Stimulated activated CD4-positive, alpha-beta T cell treated with anti-CD3 and anti-CD28 coated beads, Interleukin-15, amount 100 ng/mL, for 48 hours (primary cell): ENCODE results near the gene PIK3AP1.
"Not testable (repeated sequence)": the region's sequence is repeated elsewhere in the genome, so short reads cannot be mapped to it uniquely, and the experiment has no call there.

Experiments
- DNase-seq, 2 donors: peaks; one replicate each; pipeline ENCODE4 v3.0.0-alpha.2; 2020; ENCODE audit warnings: low read depth in 2 of 2

PIK3AP1 gene, protein sequence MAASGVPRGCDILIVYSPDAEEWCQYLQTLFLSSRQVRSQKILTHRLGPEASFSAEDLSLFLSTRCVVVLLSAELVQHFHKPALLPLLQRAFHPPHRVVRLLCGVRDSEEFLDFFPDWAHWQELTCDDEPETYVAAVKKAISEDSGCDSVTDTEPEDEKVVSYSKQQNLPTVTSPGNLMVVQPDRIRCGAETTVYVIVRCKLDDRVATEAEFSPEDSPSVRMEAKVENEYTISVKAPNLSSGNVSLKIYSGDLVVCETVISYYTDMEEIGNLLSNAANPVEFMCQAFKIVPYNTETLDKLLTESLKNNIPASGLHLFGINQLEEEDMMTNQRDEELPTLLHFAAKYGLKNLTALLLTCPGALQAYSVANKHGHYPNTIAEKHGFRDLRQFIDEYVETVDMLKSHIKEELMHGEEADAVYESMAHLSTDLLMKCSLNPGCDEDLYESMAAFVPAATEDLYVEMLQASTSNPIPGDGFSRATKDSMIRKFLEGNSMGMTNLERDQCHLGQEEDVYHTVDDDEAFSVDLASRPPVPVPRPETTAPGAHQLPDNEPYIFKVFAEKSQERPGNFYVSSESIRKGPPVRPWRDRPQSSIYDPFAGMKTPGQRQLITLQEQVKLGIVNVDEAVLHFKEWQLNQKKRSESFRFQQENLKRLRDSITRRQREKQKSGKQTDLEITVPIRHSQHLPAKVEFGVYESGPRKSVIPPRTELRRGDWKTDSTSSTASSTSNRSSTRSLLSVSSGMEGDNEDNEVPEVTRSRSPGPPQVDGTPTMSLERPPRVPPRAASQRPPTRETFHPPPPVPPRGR

DNA sequence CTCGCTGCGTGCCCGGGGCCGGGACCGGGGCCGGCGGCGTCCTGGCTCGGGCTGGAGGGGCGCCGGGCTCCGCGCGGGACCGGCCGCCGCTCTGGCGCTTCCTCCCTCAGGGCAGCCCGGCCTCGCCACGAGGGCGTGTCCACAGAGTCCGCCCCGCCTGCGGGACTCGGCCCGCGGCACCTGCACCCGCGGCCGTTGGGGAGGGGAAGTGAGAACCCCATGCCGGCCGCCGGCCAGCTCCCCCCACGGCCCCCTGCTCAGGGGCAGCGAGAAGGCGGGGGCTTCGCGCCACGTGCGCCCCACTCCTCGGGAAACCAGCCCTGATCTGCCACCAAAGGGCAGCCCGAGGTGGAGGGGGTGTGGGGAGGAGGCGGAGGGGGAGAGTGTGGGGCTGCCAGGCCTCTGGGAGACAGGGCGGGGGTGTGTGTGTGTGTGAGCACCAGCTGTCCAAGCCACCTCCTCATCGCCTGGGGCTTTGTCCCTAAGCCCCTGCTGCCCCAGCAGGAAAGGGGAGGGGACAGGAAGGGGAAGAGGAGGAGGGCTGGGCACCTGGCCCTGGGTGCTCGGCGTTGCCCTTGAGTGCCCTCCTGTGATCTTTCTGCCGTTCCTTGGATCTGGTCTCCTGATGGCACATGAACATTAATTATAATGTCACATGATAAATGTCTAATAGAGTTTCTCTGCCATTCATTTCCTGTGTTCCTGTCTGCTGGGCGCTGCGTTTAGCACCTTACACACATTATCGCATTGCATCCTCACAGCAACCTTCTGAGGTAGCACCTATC lies at the start of gene PIK3AP1:
PIK3AP1 (minus strand) TSS at position 93 of the 785 bp plus-strand sequence. CDS start 120 bp downstream, outside the sequence.
- DNase-seq = peak; percentile 1 to 17

DNA sequence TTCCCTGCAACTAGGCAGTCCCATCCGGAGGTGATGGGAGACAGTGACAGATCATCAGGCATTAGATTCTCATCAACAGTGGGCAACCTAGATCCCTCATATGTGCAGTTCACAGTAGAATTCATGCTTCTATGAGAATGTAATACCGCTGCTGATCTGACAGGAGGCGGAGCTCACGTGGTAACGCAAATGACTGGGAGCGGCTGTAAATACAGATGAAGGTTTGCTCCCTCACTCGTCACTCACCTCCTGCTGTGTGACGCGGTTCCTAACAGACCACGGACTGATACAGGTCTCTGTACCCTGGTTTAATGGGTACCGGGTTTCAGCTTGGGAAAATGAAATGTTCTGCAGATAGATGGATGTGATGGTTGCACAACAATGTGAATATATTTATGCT lies 47.8 kb upstream of the PIK3AP1 start:
- no peak for DNase-seq

DNA sequence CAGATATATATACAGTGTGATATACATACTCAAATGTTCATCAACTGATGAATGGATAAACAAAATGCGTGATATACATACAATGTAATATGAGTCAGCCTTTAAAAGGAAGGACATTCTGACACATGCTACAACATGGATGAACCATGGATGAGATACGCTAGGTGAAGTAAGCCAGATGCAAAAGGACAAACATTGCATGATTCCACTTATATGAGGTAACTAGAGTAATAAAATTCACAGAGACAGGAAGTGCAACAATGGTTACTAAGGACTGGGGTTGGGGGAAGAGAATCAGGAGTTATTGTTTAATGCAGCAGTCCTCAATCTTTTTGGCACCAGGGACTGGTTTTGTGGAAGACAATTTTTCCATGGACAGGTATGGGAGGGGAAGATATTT lies 47.3 kb upstream of the PIK3AP1 start:
- DNase-seq = no peak

DNA sequence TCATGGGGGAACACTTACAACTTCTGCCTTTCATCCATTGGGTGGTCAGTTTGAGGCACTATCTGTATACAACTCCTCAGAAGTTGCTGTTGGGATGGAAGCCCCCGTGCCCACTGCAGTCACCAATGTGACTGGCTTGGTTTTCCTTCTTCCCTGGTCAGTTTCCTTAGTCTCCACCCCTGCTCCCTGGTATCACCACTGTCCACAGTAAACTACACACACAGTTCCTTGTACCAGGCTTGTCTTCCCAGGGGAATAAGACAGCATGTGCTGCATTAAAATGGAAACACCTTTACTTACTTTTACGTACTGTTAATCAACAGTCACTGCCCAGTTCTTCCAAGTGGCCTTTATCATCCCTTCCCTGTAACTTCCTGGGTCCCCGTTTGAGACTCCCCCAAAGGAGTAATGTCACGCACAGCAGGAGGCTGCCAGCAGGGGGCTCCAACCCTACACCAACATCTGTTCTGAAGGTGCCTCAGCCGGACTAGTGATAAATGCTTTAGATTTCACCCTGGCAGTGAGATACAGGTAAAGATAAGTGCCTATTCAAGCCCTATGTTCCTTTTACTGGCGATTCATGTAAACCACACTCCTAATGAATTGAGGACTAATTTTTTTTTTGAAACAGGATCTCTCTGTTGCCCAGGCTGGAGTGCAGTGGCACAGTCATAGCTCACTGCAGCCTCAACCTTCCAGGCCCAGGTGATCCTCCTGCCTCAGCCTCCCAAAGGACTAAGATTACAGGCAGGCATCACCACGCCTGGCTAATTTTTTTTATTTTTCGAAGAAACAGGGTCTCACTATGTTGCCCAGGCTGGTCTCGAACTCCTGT lies 45.3 kb upstream of the PIK3AP1 start:
- peak; percentile 49 to 66 for DNase-seq

DNA sequence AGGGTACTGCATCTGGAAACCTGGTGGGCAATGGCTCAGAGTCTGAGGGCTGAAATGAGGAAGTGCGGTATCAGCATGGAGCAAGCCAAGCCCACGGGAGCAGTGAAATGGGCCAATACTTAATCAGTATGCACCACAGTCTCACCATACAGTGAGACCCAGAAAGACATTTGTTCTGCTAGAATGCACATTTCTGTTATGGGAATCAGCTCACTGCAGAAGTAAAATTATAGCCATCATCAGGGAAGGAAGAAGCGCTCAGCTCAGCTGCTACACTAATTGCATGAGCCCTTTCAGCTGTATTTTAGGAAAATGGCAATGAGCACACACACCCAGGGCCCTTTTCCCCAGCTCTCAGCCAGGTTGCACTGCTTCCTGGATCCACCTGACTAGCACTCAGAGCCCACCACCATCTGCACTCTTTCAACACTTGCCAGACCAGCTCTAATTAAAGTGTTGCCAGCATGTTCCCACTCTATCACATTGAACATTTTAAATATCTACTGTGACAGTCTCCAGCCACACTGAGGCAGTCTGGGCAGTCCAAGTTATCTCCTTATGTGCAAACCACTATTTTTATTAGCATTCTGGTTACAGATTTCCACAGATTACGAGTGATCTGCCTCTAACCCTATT lies 44.2 kb upstream of the PIK3AP1 start:
- DNase-seq = no peak

DNA sequence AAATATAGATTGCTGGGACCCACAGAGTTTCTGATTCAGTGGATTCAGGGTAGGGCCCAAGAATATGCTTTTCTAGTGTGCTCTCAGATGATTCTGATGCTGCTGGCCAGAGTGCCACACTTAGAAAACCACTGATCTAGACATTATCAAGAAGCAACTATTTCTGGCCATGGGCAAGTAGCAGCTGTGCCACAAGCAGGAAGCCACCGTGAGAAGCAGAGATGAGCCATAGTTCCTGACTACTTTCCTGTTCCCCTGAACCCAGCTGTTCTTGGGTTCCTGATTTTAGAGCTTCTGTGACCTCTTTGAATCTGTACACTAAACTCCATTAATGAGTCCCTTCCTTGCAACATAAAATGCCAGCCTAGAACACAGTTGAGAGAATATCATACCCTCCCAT lies 38.1 kb upstream of the PIK3AP1 start:
- DNase-seq = no peak

DNA sequence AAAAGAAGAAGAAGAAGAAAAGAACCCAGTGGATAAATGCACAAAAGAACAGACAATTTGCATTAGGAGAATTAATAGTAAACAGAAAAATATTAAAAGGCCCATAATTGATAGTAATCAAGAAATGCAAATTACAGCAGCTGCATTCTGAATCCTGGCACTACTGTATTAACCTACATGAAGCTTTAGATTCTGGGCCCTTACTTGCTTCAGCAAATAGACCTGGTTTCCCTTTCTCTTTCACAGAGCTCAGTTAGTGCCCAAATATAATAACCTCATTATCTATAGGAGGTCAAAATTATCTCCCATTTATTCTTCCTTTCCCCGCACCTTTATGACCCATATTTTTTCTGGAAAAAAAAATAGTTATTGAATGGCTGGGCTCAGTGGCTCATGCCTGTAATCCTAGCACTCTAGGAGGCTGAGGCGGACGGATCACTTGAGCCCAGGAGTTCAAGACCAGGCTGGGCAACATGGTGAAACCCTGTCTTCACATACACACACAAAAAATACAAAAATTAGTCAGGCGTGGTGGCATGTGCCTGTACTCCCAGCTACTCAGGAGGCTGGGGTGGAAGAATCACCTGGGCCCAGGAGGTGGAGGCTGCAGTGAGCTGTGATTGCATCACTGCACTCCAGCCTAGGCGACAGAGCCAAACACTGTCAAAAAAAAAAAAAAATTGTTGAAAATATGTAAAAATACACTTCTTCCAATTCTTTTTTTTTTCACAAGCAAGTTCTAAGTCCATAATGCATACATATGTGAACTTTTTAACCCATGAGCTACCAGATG lies 36.0 kb upstream of the PIK3AP1 start:
- DNase-seq = no peak

DNA sequence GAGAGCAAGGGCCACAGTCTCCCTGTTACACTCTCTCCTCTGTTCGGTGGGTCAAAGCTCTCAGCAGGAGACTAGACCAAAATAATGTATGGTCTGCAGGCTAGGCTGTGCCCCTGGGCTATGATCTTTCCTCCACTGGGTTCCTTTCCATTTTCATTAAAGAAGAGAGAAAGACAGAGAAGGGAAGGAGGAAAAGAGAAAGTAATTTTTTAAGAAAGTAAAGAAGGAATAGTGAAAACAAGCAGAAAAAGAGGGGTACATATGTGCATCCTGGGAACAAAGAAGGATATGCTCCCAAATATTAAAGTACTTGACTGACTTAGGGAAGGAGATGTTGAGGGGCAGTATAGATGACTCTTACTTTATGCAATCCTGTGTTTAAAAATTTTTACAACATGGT lies 33.6 kb upstream of the PIK3AP1 start:
- no peak for DNase-seq

DNA sequence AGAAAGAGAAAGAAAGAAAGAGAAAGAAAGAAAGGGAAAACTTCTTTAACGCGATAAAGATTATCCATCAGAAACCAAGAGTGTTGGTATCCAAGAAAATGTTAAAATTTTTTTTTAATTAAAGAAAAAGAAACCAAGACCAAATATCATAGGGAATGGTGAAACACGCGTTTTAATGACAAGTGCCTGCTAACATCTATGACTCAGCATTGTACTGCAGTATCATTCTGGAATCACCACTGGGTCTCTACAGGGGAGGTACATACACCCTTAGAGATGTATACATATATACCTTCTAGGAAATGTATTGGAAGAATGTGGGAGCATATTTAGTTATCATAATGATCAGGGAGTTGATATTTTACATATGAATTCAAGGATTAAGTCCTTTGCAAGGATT lies 32.1 kb upstream of the PIK3AP1 start:
- no peak for DNase-seq

DNA sequence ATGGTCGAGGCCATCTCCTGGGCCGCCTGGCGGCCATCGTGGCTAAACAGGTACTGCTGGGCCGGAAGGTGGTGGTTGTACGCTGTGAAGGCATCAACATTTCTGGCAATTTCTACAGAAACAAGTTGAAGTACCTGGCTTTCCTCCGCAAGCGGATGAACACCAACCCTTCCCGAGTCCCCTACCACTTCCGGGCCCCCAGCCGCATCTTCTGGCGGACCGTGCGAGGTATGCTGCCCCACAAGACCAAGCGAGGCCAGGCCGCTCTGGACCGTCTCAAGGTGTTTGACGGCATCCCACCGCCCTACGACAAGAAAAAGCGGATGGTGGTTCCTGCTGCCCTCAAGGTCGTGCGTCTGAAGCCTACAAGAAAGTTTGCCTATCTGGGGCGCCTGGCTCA lies 30.0 kb upstream of the PIK3AP1 start:
- DNase-seq = not testable (repeated sequence)

DNA sequence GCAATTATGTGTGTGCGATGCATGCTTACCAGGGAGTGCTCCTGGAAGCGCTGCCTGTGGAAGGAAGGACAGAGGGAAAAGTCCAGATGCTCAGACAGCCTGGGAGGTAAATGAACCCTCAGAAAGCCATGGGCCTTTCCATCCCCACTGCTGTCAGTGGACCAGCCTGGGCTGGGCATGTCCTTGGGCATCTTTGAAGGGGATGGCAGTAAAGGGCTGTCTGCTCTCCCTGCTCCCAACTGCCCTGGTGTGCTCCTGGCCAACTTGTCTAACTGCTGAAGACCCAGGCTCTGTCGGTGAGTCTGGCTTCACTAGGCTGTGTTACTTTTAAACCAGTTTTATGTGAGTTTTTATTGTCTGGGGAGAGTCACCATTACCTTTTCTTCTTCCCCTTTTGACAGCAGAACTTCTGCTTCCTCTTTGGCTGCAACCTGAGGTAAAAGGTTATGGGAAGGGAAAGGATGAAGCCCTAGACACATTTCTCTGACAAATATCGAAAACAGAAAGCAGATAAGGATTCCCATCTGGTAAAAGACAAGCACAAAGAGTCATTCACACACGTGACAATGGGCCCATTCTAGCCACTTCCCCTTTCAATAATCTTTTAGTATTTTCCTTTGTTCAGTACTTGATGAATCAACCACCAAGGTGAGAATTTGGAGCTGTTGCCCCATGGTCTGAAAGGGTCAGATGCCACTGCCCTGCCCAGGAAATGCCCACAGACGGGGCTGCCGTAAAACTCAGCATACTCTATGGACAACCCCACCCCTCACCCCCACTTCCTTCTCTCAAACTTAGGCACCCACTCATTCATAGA lies 27.6 kb upstream of the PIK3AP1 start:
- no peak for DNase-seq

DNA sequence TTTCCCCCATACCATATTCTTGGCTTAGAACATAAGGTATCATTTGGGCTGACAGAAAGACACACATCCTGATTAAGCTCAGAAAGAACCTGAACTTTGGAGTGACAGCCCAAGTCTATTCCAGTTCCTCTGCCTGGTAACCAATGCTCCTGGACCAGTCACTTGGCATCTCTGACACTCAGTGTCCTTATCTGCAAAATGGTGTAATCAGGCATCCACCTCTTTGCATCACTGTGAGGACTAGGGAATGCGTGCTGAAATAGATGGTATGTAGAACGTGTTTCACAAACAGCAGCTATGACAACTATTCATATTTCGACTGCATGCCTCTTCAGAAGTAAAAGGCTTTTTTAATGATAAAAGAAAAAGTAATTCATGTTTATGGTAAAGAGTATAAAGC lies 26.2 kb upstream of the PIK3AP1 start:
- DNase-seq = no peak

DNA sequence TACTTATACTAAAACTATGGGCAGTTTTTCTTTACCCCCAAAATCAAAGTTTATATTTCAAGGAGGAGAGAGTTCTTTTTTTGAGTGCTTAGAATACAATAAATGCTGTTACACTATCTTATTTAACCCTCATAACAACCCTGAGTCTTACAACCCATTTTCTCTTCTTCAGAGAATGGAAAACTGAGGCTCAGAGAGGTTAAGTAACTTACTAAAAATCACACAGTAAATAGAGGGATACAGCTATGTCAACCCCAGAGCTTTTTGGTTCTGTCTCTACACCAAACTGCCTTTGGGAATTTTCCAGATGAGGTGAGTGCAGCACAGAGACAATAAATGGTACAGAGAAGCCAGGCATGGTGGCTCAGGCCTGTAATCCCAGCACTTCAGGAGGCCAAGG lies 25.6 kb upstream of the PIK3AP1 start:
- DNase-seq = no peak

DNA sequence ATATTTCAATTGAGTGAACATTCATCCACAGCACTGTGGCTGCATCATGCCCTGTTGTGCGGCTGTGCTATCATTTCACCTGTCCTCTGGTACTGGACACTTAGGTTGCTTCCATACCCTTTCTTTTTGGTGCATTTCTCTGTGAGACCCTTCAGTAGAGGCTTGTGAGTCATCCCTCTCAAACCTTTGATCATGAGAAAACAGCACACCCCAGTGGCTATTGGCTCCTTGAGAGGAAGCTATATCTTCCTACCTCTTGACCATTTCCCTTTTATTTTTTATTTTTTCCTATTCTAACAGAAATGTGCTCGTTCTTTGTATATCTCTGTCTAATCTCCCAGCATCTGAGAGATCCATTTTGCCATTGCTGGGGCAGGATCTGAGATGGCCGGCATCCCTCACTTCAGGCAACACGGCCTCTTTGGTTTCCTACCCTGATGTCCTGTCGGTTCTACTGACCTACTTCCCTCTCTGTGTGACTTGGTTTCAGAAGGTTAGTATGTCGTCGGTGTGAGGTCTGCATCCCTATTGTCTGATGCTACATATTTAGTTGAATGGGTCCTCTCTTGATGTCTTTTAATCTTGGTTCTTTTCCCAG lies 23.8 kb upstream of the PIK3AP1 start:
- no peak for DNase-seq

DNA sequence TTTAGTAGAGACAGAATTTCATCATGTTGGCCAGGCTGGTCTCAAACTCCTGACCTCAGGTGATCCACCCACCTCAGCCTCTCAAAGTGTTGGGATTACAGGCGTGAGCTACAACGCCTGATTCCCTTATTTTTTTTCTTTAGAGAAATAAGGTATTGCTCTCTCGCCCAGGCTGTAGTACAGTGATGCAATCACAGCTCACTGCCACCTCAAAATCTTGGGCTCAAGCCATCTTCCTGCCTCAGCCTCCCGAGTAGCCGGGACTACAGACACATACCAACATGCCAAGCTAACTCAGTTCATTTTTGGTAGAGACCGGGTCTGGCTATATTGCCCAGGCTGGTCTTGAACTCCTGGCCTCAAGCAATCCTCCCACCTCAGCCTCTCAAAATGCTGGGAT lies 21.2 kb upstream of the PIK3AP1 start:
- DNase-seq = not testable (repeated sequence)

DNA sequence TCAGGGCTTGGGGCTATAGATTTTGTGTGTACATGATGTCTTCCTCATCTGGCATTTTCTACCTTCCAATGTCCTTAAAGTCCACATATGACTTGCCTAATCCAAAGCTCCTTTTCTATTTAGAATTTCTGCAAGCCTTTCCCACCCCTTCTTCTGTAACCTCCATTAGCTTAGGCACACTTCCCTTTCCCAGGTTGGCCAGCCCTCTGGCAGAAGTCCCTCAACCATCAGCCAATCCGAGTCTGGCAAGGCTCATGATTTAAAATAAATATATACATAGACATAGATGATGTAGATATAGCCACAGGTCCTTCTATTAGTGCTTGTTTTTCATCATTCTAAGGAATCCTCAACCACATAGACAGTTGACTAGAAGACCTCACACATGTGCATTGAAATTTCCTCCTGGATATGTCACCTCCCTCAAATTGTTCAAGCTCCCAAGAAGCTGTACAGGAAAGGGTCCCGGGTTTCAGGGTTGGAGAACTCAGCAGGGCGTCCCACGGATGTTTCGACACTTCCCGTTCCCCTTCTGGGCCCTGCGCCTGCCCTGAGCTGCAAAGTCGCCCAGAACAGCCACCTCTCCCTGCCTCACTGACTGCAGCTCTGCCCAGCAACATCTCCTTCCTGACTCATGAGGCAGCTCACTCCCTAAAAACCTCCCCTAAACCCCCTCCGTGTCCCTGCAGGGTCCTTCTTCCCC lies 20.4 kb upstream of the PIK3AP1 start:
- DNase-seq = no peak

DNA sequence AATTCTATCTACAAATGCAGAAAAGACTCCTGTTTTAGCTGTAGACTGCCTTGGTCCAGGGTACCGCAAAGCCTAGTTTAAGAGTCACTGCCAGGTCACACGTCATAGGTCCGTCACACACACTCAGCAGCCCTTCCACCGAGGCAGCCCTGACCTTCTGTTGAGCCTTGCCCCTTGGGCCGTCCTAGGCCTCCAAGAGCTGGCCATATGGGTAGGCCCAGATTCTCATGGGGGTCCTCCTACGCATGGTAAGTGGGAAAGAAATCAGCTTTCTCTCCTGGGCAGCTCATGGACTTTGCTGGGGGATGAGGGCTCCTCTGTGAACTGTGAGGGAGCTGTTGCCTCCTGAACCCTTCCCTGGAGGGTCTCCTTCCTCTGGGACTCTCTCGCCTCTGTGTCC lies 19.8 kb upstream of the PIK3AP1 start:
- DNase-seq = no peak

DNA sequence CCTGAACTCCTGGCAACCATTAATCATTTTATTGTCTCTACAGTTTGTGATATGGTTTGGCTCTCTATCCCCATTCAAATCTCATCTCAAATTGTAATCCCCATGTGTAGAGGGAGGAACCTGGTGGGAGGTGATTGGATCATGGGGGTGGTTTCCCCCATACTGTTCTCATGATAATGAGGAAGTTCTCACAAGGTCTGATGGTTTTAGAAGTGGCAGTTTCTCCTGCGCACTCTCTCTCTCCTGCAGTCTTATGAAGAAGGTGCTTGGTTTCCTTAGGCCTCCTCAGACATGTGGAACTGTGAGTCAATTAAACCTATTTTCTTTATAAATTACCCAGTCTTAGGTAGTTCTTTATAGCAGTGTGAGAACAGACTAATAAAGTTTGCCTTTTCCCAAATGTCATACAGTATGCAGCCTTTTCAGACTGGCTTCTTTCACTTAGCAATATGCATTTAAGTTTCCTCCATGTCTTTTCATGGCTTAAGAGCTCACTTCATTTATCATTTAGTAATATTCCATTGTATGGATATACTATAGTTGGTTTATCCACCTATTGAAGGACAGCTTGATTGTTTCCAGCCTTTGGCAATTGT lies 17.1 kb upstream of the PIK3AP1 start:
- not testable (repeated sequence) for DNase-seq
